Lung (tissue), 16 donors: Measurements from ENCODE around the gene RBM25. TPM values are rescaled to one million over a fixed set of nuclear protein-coding genes. Genes with fewer than 3 reads are reported as not detected.
"Not testable (repeated sequence)": the region's sequence is repeated elsewhere in the genome, so short reads cannot be mapped to it uniquely, and the experiment has no call there.

Source experiments
- ATAC-seq: fragments of 200-7000 bp; cut with Tn5 transposase; one replicate; pipeline ENCODE4 v1.9.1; 2020; ENCODE audit warnings: moderate number of reproducible peaks; ENCODE audit not compliant: insufficient read depth, low FRiP score
- DNase-seq, 3 donors: peaks; one replicate each; pipeline ENCODE4 v3.0.0-alpha.2; 2013 to 2017
- H3K27ac ChIP-seq, 2 donors: one replicate each; pipeline ENCODE4 v1.5.1; 2013; ENCODE audit warnings: mild to moderate bottlenecking in 2 of 2, moderate library complexity in 2 of 2, control low read depth in 1 of 2, inconsistent platforms in 1 of 2, low read depth in 1 of 2, low read length in 1 of 2
- H3K27me3 ChIP-seq, 3 donors: one replicate each; pipeline ENCODE4 v1.5.1; 2013; ENCODE audit warnings: low read length in 2 of 3; ENCODE audit not compliant: control insufficient read depth in 3 of 3, insufficient read depth in 3 of 3
- H3K36me3 ChIP-seq, 4 donors: one replicate each; pipeline ENCODE4 v1.5.1; 2013; ENCODE audit warnings: low read length in 4 of 4, mild to moderate bottlenecking in 1 of 4, moderate library complexity in 1 of 4; ENCODE audit not compliant: control insufficient read depth in 4 of 4, insufficient read depth in 4 of 4
- H3K4me1 ChIP-seq, 5 donors: one replicate each; pipeline ENCODE4 v1.5.1; 2013; ENCODE audit warnings: low read length in 5 of 5, mild to moderate bottlenecking in 2 of 5, moderate library complexity in 1 of 5; ENCODE audit not compliant: control insufficient read depth in 5 of 5, insufficient read depth in 5 of 5
- H3K4me3 ChIP-seq: one replicate; pipeline ENCODE4 v1.5.1; 2013; ENCODE audit warnings: mild to moderate bottlenecking, control low read depth, moderate library complexity
- H3K9ac ChIP-seq, 2 donors: one replicate each; pipeline ENCODE4 v1.5.1; 2013; ENCODE audit warnings: low read length in 2 of 2, control low read depth in 1 of 2; ENCODE audit not compliant: insufficient read depth in 1 of 2
- H3K9me3 ChIP-seq, 4 donors: one replicate each; pipeline ENCODE4 v1.5.1; 2013; ENCODE audit warnings: low read length in 3 of 4, mild to moderate bottlenecking in 1 of 4, moderate library complexity in 1 of 4; ENCODE audit not compliant: control insufficient read depth in 4 of 4, insufficient read depth in 3 of 4
- WGBS, 2 donors: extraction: QIAGEN DNeasy Blood & Tissue Kit; methylation state at CpG; one replicate each; pipeline ENCODE4 v1.1.7; 2013; 5-methylcytosine and 5-hydroxymethylcytosine counted together
- long read RNA-seq, 5 donors: transcript quantifications; one replicate each; lab custom pipeline, GENCODE V29; 2026
- polyA plus RNA-seq, 2 donors: library from polyadenylated mRNA; stranded (reverse); fragments of 200-250 nt; gene quantifications; one replicate each; pipeline ENCODE4 v1.2.1, GENCODE V29; 2013
- total RNA-seq, 2 donors: library from RNA; depleted of rRNA in 1 of 2; stranded (reverse); fragments of >200 nt in 1 of 2; gene quantifications; one replicate each; pipeline ENCODE4 v1.2.1, GENCODE V29; 2014 to 2021
- TF ChIP-seq, protein P1 (sequence below): IDR thresholded peaks from 2 replicates; pipeline ENCODE4 v1.5.1; 2012; ENCODE audit warnings: mild to moderate bottlenecking; ENCODE audit errors: control extremely low read depth, extremely low read depth
- donor health status: control.
- donor health status: control.
- donor health status: Bipolar disorder and iron deficiency.
- donor health status: healthy.
- donor health status: DM: yes; HTN: yes; CAD: no.

The RBM25 gene
- total RNA-seq: 100 to 1,000 TPM in 1 of 2 donors, 10 to 100 TPM in 1; 59.4 to 103 TPM
- polyA plus RNA-seq: 10 to 100 TPM; 27.9 to 50.7 TPM
- long read RNA-seq, donor 1, transcript RBM25-203 (9 exons, 2,470 nt): major isoform, 13 of 192 reads
- long read RNA-seq, donor 1, partial matches to known transcripts: 176 of 192 reads
- long read RNA-seq, donor 1, other reads (novel, unspliced or antisense): 0 of 192 reads
- long read RNA-seq, donor 2, transcript RBM25-203 (9 exons, 2,470 nt): major isoform, 6 of 44 reads
- long read RNA-seq, donor 2, partial matches to known transcripts: 35 of 44 reads
- long read RNA-seq, donor 2, other reads (novel, unspliced or antisense): 0 of 44 reads
- long read RNA-seq, donor 3, transcript RBM25-203 (9 exons, 2,470 nt): major isoform, 5 of 58 reads
- long read RNA-seq, donor 3, partial matches to known transcripts: 50 of 58 reads
- long read RNA-seq, donor 3, other reads (novel, unspliced or antisense): 0 of 58 reads
- long read RNA-seq, donor 4, partial matches to known transcripts: 16 of 21 reads
- long read RNA-seq, donor 4, other reads (novel, unspliced or antisense): 0 of 21 reads
- long read RNA-seq, donor 5, full-length matches to known transcripts: 14 of 230 reads
- long read RNA-seq, donor 5, partial matches to known transcripts: 216 of 230 reads
- long read RNA-seq, donor 5, other reads (novel, unspliced or antisense): 0 of 230 reads

DNA sequence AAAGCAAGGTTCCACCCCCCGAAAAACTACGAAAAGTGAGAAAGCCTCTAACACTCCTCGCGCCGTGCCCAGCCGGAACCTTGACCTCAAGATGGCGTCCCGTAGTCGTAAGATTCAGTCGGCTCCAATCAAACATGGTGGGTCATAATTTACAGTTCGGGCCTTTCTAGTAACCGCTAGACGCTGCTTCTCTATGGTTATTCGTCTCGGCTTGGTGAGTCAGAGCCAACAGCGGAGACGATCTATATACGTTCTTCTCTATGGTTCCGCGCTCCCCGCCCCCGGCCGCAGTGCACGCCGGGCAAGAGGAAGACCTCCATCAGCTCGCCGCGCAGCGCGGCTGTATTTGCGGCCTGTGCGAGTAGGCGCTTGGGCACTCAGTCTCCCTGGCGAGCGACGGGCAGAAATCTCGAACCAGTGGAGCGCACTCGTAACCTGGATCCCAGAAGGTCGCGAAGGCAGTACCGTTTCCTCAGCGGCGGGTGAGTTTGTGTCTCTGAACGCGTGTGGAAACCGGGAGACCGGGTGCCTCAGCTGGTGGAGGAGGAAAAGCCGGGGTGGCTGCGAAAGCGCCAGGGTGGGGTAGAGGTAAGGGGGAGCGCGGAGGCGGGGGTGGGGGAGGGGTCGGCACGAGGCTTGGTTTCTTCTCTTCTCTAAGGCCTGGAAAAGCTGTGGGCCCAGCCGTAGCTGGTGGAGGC lies at the start of gene RBM25:
Gene RBM25, plus strand, starts transcription at position 311 of the 698 bp plus-strand sequence. CDS start 13,108 bp downstream, outside the sequence.
- peaks cover 0 to 3% (median under 1%) of the 10 kb centered on the region in 4 donors for H3K36me3 ChIP-seq
- peaks cover 0 to 21% (median 3%) of the 10 kb centered on the region in 5 donors for H3K4me1 ChIP-seq
- TF ChIP-seq, protein P1, sequence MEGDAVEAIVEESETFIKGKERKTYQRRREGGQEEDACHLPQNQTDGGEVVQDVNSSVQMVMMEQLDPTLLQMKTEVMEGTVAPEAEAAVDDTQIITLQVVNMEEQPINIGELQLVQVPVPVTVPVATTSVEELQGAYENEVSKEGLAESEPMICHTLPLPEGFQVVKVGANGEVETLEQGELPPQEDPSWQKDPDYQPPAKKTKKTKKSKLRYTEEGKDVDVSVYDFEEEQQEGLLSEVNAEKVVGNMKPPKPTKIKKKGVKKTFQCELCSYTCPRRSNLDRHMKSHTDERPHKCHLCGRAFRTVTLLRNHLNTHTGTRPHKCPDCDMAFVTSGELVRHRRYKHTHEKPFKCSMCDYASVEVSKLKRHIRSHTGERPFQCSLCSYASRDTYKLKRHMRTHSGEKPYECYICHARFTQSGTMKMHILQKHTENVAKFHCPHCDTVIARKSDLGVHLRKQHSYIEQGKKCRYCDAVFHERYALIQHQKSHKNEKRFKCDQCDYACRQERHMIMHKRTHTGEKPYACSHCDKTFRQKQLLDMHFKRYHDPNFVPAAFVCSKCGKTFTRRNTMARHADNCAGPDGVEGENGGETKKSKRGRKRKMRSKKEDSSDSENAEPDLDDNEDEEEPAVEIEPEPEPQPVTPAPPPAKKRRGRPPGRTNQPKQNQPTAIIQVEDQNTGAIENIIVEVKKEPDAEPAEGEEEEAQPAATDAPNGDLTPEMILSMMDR: no peak
- DNase-seq (peak; percentile 98 to 99 (median 99)), ATAC-seq (peak; percentile 99)
- peak within 1 kb of the TSS; percentile 97 to 100 for H3K9ac ChIP-seq
- H3K27me3 ChIP-seq: no peaks in the 10 kb centered on the region
- H3K27ac ChIP-seq: peak within 1 kb of the TSS; percentile 91 to 92
- H3K9me3 ChIP-seq: no peaks in the 10 kb centered on the region
- peak within 1 kb of the TSS; percentile 89 for H3K4me3 ChIP-seq
- 0 to 1% methylated on average over 57 of the region's 57 CpGs for WGBS, 2 donors

DNA sequence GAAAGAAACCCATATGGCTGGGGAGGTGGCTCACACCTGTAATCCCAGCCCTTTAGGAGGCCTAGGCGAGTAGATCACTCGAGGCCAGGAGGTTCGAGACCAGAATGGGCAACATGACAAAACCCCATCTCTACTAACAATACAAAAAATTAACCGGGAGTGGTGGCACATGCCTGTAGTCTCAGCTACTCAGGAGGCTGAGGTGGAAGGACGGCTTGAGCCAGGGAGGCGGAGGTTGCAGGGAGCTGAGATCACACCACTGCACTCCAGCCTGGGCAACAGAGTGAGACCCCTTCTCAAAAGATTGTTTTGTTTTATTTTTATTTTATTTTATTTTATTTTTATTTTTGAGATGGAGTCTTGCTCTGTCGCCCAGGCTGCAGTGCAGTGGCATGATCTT lies 47.1 kb upstream of the RBM25 start:
- H3K27me3 ChIP-seq, H3K9me3 ChIP-seq, H3K4me3 ChIP-seq, H3K9ac ChIP-seq, DNase-seq, ATAC-seq, H3K27ac ChIP-seq, H3K4me1 ChIP-seq: not testable (repeated sequence)
- H3K36me3 ChIP-seq: peaks cover 0 to 13% (median 8%) of the 10 kb centered on the region in 4 donors
- 94 to 98% methylated on average over 7 of the region's 7 CpGs for WGBS, 2 donors

DNA sequence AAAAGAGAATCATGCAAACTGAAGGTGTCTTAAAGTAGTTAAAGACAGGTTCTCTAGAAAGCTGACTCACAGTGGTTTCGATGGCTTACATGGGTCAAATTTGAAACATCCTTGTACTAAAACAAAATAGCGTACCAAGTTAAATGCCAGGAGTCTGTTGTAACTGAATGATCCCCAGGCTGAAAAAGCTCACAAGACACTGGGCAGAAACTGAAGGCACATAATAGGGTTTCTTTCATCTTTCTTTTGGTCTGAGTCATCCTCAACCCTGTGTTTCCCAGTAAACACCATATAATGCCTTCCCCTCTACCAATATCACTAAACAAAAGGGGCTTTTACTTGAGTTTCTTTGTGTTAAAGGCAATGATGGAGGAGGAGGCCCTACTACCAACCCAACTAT lies 44.2 kb upstream of the RBM25 start:
- H3K27ac ChIP-seq: no peak overlapping the region

GRCh38 chr14:73015552-73015951 lies 42.8 kb upstream of the RBM25 start:
- DNase-seq, H3K4me3 ChIP-seq, H3K27me3 ChIP-seq, H3K4me1 ChIP-seq, H3K9ac ChIP-seq, ATAC-seq, H3K27ac ChIP-seq, H3K9me3 ChIP-seq: not testable (repeated sequence)
- 96 to 97% methylated on average over 14 of the region's 14 CpGs for WGBS, 2 donors
- peaks cover 2 to 12% (median 4%) of the 10 kb centered on the region in 4 donors for H3K36me3 ChIP-seq

More for the DNA sequence above, 44.2 kb upstream of the RBM25 start:
- TF ChIP-seq, protein P1: no peak
- H3K4me1 ChIP-seq: peaks cover 0 to 5% (median 0%) of the 10 kb centered on the region in 5 donors
- H3K9ac ChIP-seq: no peak overlapping the region
- DNase-seq (no peak), ATAC-seq (no peak)
- 74 to 92% methylated on average over 2 of the region's 2 CpGs for WGBS, 2 donors
- no peaks in the 10 kb centered on the region for H3K27me3 ChIP-seq
- peaks cover 0 to 13% (median 6%) of the 10 kb centered on the region in 4 donors for H3K36me3 ChIP-seq
- no peaks in the 10 kb centered on the region for H3K9me3 ChIP-seq
- H3K4me3 ChIP-seq: no peak overlapping the region

DNA sequence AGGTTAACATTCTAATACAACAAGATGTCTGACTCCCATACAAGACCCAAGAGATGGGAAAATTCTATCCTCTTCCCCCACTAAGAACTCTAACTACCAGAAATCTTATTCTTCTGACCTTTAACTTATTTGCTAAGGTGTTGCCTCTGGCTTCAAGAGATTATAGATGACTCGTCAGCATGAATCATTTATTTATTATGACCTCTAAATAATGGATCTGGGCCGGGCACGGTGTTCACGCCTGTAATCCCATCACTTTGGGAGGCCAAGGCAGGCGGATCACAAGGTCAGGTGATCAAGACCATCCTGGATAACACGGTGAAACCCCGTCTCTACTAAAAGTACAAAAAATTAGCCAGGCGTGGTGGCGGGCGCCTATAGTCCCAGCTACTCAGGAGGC lies 42.3 kb upstream of the RBM25 start:
- peaks cover 2 to 13% (median 5%) of the 10 kb centered on the region in 4 donors for H3K36me3 ChIP-seq
- not testable (repeated sequence) for H3K27me3 ChIP-seq, H3K4me1 ChIP-seq, H3K9ac ChIP-seq, H3K27ac ChIP-seq, DNase-seq, H3K9me3 ChIP-seq, H3K4me3 ChIP-seq, ATAC-seq
- 95 to 97% methylated on average over 10 of the region's 10 CpGs for WGBS, 2 donors
